ENCODE results near the gene ALAS1. TPM values are rescaled to one million over a fixed set of nuclear protein-coding genes. Genes with fewer than 3 reads are reported as not detected.
A peak's percentile ranks its signal among the peaks of the same experiment; 100 is the strongest.

ALAS1 gene
- total and polyA plus RNA-seq, 9 donors: 16.1 to 70.1 (median 25.8) TPM

GRCh38 chr3:52227117-52227516 lies 29.2 kb downstream of the ALAS1 start:
- no peak for TF ChIP-seq CTCF (IDR thresholded peaks at IDR 0.05)
- no peak for TF ChIP-seq POLR2A (IDR thresholded peaks at IDR 0.05)
- no peak for TF ChIP-seq EP300 (IDR thresholded peaks at IDR 0.05)
- no peak for DNase-seq
- Histone ChIP-seq H3K4me3 (no peak overlapping the region), H3K27ac (no peak overlapping the region), H3K36me3 (peaks cover 2% of the 10 kb centered on the region), H3K27me3 (no peaks in the 10 kb centered on the region), H3K9me3 (no peaks in the 10 kb centered on the region), H3K4me1 (ENCODE audit: insufficient read depth) (peaks cover 2% of the 10 kb centered on the region)
- 74 to 92% (median 88%) methylated on average over 4 of the region's 4 CpGs for WGBS, 3 donors
- intact Hi-C loops (cut with DNase I): loop anchor here in 1 of 4 donors (10.0 kb wide), 1 partner anchor 48 kb away; the partner anchor contains the start of gene WDR82

GRCh38 chr3:52227766-52228165 lies 29.8 kb downstream of the ALAS1 start:
- H3K4me3 ChIP-seq: no peak overlapping the region
- TF ChIP-seq POLR2A (IDR thresholded peaks at IDR 0.05): no peak
- TF ChIP-seq EP300 (IDR thresholded peaks at IDR 0.05): no peak
- no peak for TF ChIP-seq CTCF (IDR thresholded peaks at IDR 0.05)
- no peaks in the 10 kb centered on the region for H3K27me3 ChIP-seq
- intact Hi-C loops (cut with DNase I): loop anchor here in 1 of 4 donors (10.0 kb wide), 1 partner anchor 47 kb away; the partner anchor contains the start of gene WDR82
- WGBS, 3 donors: 55 to 64% (median 60%) methylated on average over 7 of the region's 7 CpGs
- no peaks in the 10 kb centered on the region for H3K9me3 ChIP-seq
- peaks cover 2% of the 10 kb centered on the region for H3K36me3 ChIP-seq
- no peak for DNase-seq
- H3K4me1 ChIP-seq (ENCODE audit: insufficient read depth): no peaks in the 10 kb centered on the region
- no peak overlapping the region for H3K27ac ChIP-seq

GRCh38 chr3:52228266-52228665 lies 30.3 kb downstream of the ALAS1 start:
- no peak for TF ChIP-seq CTCF (IDR thresholded peaks at IDR 0.05)
- TF ChIP-seq EP300 (IDR thresholded peaks at IDR 0.05): no peak
- no peak for TF ChIP-seq POLR2A (IDR thresholded peaks at IDR 0.05)
- Histone ChIP-seq H3K4me1 (ENCODE audit: insufficient read depth) (no peaks in the 10 kb centered on the region), H3K27ac (no peak overlapping the region), H3K36me3 (peaks cover 2% of the 10 kb centered on the region), H3K9me3 (no peaks in the 10 kb centered on the region), H3K4me3 (no peak overlapping the region), H3K27me3 (no peaks in the 10 kb centered on the region)
- DNase-seq: no peak
- WGBS, 3 donors: 72 to 78% (median 74%) methylated on average over 10 of the region's 10 CpGs
- intact Hi-C loops (cut with DNase I): loop anchor here in 1 of 4 donors (10.0 kb wide), 1 partner anchor 47 kb away; the partner anchor contains the start of gene WDR82

- H3K4me1 ChIP-seq (ENCODE audit: insufficient read depth): no peaks in the 10 kb centered on the region
- H3K4me3 ChIP-seq: no peak overlapping the region
- H3K27me3 ChIP-seq: no peaks in the 10 kb centered on the region
- intact Hi-C loops (cut with DNase I): loop anchor here in 1 of 4 donors (10.0 kb wide), 1 partner anchor 46 kb away; the partner anchor contains the start of gene WDR82
- peaks cover 2% of the 10 kb centered on the region for H3K36me3 ChIP-seq
- no peak for TF ChIP-seq EP300 (IDR thresholded peaks at IDR 0.05)
- no peak overlapping the region for H3K27ac ChIP-seq
- DNase-seq: peak in 2 of 5 donors; percentile 20 to 31
- no peaks in the 10 kb centered on the region for H3K9me3 ChIP-seq
- WGBS, 3 donors: 84 to 85% (median 85%) methylated on average over 21 of the region's 21 CpGs
Measured at GRCh38 chr3:52228751-52229291, 30.9 kb downstream of the ALAS1 start.

- peak in 1 of 5 donors; percentile 31 for DNase-seq
- intact Hi-C loops (cut with DNase I): loop anchor here in 1 of 4 donors (10.0 kb wide), 1 partner anchor 45 kb away; the partner anchor contains the start of gene WDR82
- Histone ChIP-seq H3K27me3 (no peaks in the 10 kb centered on the region), H3K27ac (no peak overlapping the region), H3K36me3 (peaks cover 2% of the 10 kb centered on the region), H3K4me3 (no peak overlapping the region), H3K9me3 (no peaks in the 10 kb centered on the region), H3K4me1 (ENCODE audit: insufficient read depth) (no peaks in the 10 kb centered on the region)
- TF ChIP-seq POLR2A (IDR thresholded peaks at IDR 0.05): no peak
- TF ChIP-seq EP300 (IDR thresholded peaks at IDR 0.05): no peak
- TF ChIP-seq CTCF (IDR thresholded peaks at IDR 0.05): no peak
- WGBS, 3 donors: 89 to 91% (median 90%) methylated on average over 12 to 13 of the region's 13 CpGs
Measured at GRCh38 chr3:52229656-52230055, 31.7 kb downstream of the ALAS1 start.

Data from ovary (tissue), 9 donors.